GM23338 (cell line): ENCODE data around the gene ANKRD11. TPM values are rescaled to one million over a fixed set of nuclear protein-coding genes. Genes with fewer than 3 reads are reported as not detected.

Experiments
- ATAC-seq: fragments of 200-7000 bp; cut with Tn5 transposase; 3 replicates; pipeline ENCODE4 v1.9.1; 2020
- DNase-seq: peaks from one replicate; pipeline ENCODE4 v3.0.0-alpha.2; 2015; ENCODE audit warnings: low spot score
- H2AFZ ChIP-seq: fragments of 200-600 bp; sonication (generic); 2 replicates; pipeline ENCODE4 v1.8.0; 2016; ENCODE audit warnings: antibody characterized with exemption, mild to moderate bottlenecking, moderate library complexity
- H3F3A ChIP-seq: fragments of 200-600 bp; sonication (generic); replicated peaks from 2 replicates; pipeline ENCODE4 v1.8.0; 2017; ENCODE audit warnings: antibody characterized with exemption, mixed run types, low read depth
- H3K27ac ChIP-seq: fragments of 200-600 bp; sonication (generic); 2 replicates; pipeline ENCODE4 v1.6.1; 2016; ENCODE audit warnings: low read depth
- H3K27me3 ChIP-seq: fragments of 200-600 bp; sonication (generic); 2 replicates; pipeline ENCODE4 v1.8.0; 2016; ENCODE audit warnings: mild to moderate bottlenecking, mixed run types, moderate library complexity; ENCODE audit not compliant: insufficient read depth
- H3K36me3 ChIP-seq: fragments of 200-600 bp; sonication (generic); 2 replicates; pipeline ENCODE4 v1.8.0; 2016; ENCODE audit warnings: mild to moderate bottlenecking; ENCODE audit not compliant: insufficient read depth
- H3K4me1 ChIP-seq: fragments of 200-600 bp; sonication (generic); 2 replicates; pipeline ENCODE4 v1.8.0; 2016; ENCODE audit warnings: mild to moderate bottlenecking, moderate library complexity; ENCODE audit not compliant: insufficient read depth
- H3K4me2 ChIP-seq: fragments of 200-600 bp; sonication (generic); 2 replicates; pipeline ENCODE4 v1.7.1; 2017; ENCODE audit warnings: mixed run types
- H3K4me3 ChIP-seq: fragments of 200-600 bp; sonication (generic); 2 replicates; pipeline ENCODE4 v1.6.1; 2016; ENCODE audit warnings: mixed run types
- H3K79me2 ChIP-seq: fragments of 200-600 bp; sonication (generic); replicated peaks from 2 replicates; pipeline ENCODE4 v1.8.0; 2017; ENCODE audit warnings: mild to moderate bottlenecking; ENCODE audit not compliant: insufficient read depth
- H3K9me2 ChIP-seq: fragments of 200-600 bp; sonication (generic); 2 replicates; pipeline ENCODE4 v1.8.0; 2017; ENCODE audit not compliant: insufficient read depth
- H4K20me1 ChIP-seq: fragments of 200-600 bp; sonication (generic); replicated peaks from 2 replicates; pipeline ENCODE4 v1.8.0; 2017; ENCODE audit warnings: mild to moderate bottlenecking; ENCODE audit not compliant: insufficient read depth
- H3K27ac Mint-ChIP-seq: 2 replicates; pipeline ENCODE4 v1.8.0; 2020; ENCODE audit warnings: inconsistent platforms, mild to moderate bottlenecking, moderate library complexity, mixed read lengths
- H3K27me3 Mint-ChIP-seq: 3 replicates; pipeline ENCODE4 v1.8.0; 2022; ENCODE audit warnings: low read depth, mild to moderate bottlenecking, moderate library complexity, mixed read lengths, inconsistent platforms; ENCODE audit not compliant: insufficient read depth, poor library complexity
- H3K36me3 Mint-ChIP-seq: 3 replicates; pipeline ENCODE4 v1.8.0; 2021; ENCODE audit warnings: low read depth, mild to moderate bottlenecking, inconsistent platforms, moderate library complexity, mixed read lengths
- H3K4me1 Mint-ChIP-seq: 3 replicates; pipeline ENCODE4 v1.8.0; 2020; ENCODE audit warnings: mild to moderate bottlenecking, inconsistent platforms, mixed read lengths
- H3K4me3 Mint-ChIP-seq: 3 replicates; pipeline ENCODE4 v1.8.0; 2021; ENCODE audit warnings: moderate library complexity, mild to moderate bottlenecking, inconsistent platforms, mixed read lengths
- H3K9me3 Mint-ChIP-seq: 3 replicates; pipeline ENCODE4 v1.8.0; 2020; ENCODE audit warnings: moderate library complexity, mild to moderate bottlenecking, inconsistent platforms, mixed read lengths
- EZH2 ChIP-seq: fragments of 200-600 bp; sonication (generic); IDR thresholded peaks from one replicate; pipeline ENCODE4 v1.8.0; 2017; ENCODE audit warnings: antibody characterized with exemption, mild to moderate bottlenecking, low read depth; ENCODE audit not compliant: unreplicated experiment
- EZH2phosphoT487 ChIP-seq: fragments of 200-600 bp; sonication (generic); IDR thresholded peaks from one replicate; pipeline ENCODE4 v1.8.1; 2018; ENCODE audit warnings: antibody characterized with exemption; ENCODE audit not compliant: unreplicated experiment
- JUNB ChIP-seq: IDR thresholded peaks from one replicate; pipeline ENCODE4 v1.6.1; 2016; ENCODE audit warnings: antibody characterized with exemption; ENCODE audit not compliant: unreplicated experiment
- NANOG ChIP-seq: IDR thresholded peaks from 2 replicates; pipeline ENCODE4 v1.6.1; 2016; ENCODE audit warnings: antibody characterized with exemption, borderline replicate concordance
- POLR2AphosphoS5 ChIP-seq: IDR thresholded peaks from 2 replicates; pipeline ENCODE4 v1.6.1; 2016; ENCODE audit warnings: antibody characterized with exemption, low read depth
- STAT1 ChIP-seq: IDR thresholded peaks from one replicate; pipeline ENCODE4 v1.6.1; 2016; ENCODE audit warnings: antibody characterized with exemption; ENCODE audit not compliant: unreplicated experiment
- ZNF114 ChIP-seq: fragments of 250-450 bp; sonication (Bioruptor Pico); IDR thresholded peaks from 2 replicates; pipeline ENCODE4 v1.5.0; 2020; ENCODE audit warnings: mild to moderate bottlenecking, moderate library complexity
- ZNF331 ChIP-seq: fragments of 250-450 bp; sonication (Bioruptor Pico); IDR thresholded peaks from 2 replicates; pipeline ENCODE4 v1.5.0; 2020; ENCODE audit warnings: low read depth, mild to moderate bottlenecking, moderate library complexity
- polyA plus RNA-seq: library from polyadenylated mRNA; unstranded; fragments of >200 nt; fragmentation: Nextera tagmentation; extraction: Ambion mirVana; gene quantifications from 2 replicates; pipeline ENCODE4 v1.2.1, GENCODE V29; 2016
- total RNA-seq: library from RNA; depleted of rRNA; stranded (reverse); fragments of >200 nt; shearing (Covaris generic); gene quantifications from 2 replicates; pipeline ENCODE4 v1.2.3, GENCODE V29; 2014
- TF ChIP-seq, protein P1 (sequence below): fragments of 250-450 bp; sonication (Bioruptor Pico); IDR thresholded peaks from 2 replicates; pipeline ENCODE4 v1.5.0; 2020; ENCODE audit warnings: mild to moderate bottlenecking, moderate library complexity
- TF ChIP-seq, protein P2 (sequence below): IDR thresholded peaks from one replicate; pipeline ENCODE4 v1.6.1; 2018; ENCODE audit warnings: antibody characterized with exemption; ENCODE audit not compliant: unreplicated experiment
- TF ChIP-seq, protein P3 (sequence below): IDR thresholded peaks from 2 replicates; pipeline ENCODE4 v1.6.1; 2016; ENCODE audit warnings: antibody characterized with exemption
- TF ChIP-seq, protein P4 (sequence below), 2 experiments: fragments of 200-600 bp in 1 of 2; sonication (generic) in 1 of 2; conservative IDR thresholded peaks; 2 replicates each; pipeline versions ENCODE4 v1.5.1 to v1.6.1; 2016 to 2017; ENCODE audit warnings: antibody characterized with exemption in 2 of 2, low read depth in 2 of 2, mild to moderate bottlenecking in 2 of 2, moderate library complexity in 1 of 2

The ANKRD11 gene
- total and polyA plus RNA-seq, 2 experiments from 2014 or later: 130 to 159 TPM

DNA sequence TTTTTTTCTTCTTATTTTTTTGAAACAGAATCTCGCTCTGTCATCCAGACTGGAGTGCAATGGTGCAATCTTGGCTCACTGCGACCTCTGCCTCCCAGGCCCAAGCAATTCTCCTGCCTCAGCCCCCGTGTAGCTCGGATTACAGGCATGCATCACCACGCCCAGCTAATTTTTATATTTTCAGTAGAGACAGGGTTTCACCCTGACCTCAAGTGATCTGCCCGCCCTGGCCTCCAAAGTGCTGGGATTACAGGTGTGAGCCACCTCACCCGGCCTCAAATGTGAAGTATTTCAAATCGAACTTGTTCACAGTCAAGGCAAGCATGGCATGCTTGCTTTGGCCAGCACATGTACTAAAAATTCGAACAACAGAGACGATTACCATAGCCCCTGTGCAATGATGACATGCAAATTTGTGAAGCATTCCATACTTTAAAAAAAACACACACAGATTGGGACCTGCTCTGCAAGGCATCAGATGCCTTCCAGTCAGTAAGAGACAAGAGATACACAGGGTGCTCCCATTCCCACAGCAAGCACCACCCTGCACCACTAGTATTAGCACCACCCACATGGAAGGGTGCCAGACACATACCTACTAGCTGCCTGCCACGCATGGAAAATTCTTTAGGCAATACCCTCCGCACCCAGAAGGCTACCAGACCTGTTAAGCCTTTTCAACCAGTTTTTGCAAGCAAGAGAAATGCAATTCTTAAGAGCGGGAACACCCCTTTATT lies 47.2 kb downstream of the ANKRD11 start (continued):
- TF ChIP-seq, protein P1, sequence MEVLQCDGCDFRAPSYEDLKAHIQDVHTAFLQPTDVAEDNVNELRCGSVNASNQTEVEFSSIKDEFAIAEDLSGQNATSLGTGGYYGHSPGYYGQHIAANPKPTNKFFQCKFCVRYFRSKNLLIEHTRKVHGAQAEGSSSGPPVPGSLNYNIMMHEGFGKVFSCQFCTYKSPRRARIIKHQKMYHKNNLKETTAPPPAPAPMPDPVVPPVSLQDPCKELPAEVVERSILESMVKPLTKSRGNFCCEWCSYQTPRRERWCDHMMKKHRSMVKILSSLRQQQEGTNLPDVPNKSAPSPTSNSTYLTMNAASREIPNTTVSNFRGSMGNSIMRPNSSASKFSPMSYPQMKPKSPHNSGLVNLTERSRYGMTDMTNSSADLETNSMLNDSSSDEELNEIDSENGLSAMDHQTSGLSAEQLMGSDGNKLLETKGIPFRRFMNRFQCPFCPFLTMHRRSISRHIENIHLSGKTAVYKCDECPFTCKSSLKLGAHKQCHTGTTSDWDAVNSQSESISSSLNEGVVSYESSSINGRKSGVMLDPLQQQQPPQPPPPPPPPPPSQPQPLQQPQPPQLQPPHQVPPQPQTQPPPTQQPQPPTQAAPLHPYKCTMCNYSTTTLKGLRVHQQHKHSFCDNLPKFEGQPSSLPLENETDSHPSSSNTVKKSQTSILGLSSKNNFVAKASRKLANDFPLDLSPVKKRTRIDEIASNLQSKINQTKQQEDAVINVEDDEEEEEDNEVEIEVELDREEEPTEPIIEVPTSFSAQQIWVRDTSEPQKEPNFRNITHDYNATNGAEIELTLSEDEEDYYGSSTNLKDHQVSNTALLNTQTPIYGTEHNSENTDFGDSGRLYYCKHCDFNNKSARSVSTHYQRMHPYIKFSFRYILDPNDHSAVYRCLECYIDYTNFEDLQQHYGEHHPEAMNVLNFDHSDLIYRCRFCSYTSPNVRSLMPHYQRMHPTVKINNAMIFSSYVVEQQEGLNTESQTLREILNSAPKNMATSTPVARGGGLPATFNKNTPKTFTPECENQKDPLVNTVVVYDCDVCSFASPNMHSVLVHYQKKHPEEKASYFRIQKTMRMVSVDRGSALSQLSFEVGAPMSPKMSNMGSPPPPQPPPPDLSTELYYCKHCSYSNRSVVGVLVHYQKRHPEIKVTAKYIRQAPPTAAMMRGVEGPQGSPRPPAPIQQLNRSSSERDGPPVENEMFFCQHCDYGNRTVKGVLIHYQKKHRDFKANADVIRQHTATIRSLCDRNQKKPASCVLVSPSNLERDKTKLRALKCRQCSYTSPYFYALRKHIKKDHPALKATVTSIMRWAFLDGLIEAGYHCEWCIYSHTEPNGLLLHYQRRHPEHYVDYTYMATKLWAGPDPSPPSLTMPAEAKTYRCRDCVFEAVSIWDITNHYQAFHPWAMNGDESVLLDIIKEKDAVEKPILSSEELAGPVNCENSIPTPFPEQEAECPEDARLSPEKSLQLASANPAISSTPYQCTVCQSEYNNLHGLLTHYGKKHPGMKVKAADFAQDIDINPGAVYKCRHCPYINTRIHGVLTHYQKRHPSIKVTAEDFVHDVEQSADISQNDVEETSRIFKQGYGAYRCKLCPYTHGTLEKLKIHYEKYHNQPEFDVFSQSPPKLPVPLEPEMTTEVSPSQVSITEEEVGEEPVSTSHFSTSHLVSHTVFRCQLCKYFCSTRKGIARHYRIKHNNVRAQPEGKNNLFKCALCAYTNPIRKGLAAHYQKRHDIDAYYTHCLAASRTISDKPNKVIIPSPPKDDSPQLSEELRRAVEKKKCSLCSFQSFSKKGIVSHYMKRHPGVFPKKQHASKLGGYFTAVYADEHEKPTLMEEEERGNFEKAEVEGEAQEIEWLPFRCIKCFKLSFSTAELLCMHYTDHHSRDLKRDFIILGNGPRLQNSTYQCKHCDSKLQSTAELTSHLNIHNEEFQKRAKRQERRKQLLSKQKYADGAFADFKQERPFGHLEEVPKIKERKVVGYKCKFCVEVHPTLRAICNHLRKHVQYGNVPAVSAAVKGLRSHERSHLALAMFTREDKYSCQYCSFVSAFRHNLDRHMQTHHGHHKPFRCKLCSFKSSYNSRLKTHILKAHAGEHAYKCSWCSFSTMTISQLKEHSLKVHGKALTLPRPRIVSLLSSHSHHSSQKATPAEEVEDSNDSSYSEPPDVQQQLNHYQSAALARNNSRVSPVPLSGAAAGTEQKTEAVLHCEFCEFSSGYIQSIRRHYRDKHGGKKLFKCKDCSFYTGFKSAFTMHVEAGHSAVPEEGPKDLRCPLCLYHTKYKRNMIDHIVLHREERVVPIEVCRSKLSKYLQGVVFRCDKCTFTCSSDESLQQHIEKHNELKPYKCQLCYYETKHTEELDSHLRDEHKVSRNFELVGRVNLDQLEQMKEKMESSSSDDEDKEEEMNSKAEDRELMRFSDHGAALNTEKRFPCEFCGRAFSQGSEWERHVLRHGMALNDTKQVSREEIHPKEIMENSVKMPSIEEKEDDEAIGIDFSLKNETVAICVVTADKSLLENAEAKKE (CRISPR knock-in tag): no peak

DNA sequence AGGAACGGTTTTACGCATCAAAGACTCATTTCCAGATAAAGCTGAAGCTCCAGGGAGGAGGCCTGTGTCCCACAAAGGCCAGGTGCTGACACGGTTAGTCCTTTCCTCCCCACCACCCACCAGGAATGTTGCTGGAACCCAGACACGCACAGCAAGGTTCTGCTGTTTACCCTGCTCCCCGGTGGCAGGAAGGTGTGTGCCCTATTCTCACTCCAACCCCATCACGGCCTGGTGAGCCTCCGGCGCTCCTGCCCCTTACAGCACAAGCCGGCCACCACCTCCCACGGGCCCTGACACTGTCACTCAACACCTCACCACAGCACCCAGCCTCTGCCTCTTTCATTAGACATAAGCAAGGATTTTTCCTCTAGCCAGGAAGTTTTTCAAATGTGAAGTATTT lies 47.8 kb downstream of the ANKRD11 start:
- Histone ChIP-seq H3K4me1 (peaks cover 82% of the 10 kb centered on the region), H3K4me2 (peak overlapping the region; percentile 64), H3K79me2 (peaks cover 100% of the 10 kb centered on the region), H3F3A (0 out of 2 replicates have a peak, but pooled peaks cover 9% of the 10 kb centered on the region), H4K20me1 (peaks cover 87% of the 10 kb centered on the region), H3K4me3 (0 out of 2 replicates have a peak overlapping the region, but pooled peaks have one; percentile 13), H3K36me3 (no peaks in the 10 kb centered on the region), H3K27me3 (no peaks in the 10 kb centered on the region), H2AFZ (no peak overlapping the region), H3K9me2 (no peaks in the 10 kb centered on the region), H3K27ac (peak overlapping the region; percentile 70)
- peak overlapping the region; percentile 53 for H3K27ac Mint-ChIP-seq
- peaks cover 16% of the 10 kb centered on the region for H3K27me3 Mint-ChIP-seq
- peak; percentile 49 for ATAC-seq
- no peak for DNase-seq
- peaks cover 79% of the 10 kb centered on the region for H3K4me1 Mint-ChIP-seq
- no peaks in the 10 kb centered on the region; the same call in 2 of the 3 replicates for H3K9me3 Mint-ChIP-seq
- H3K4me3 Mint-ChIP-seq: peak overlapping the region; percentile 8; the same call in 1 of the 3 replicates
- H3K36me3 Mint-ChIP-seq: peaks cover 5% of the 10 kb centered on the region
- TF ChIP-seq, protein P2, sequence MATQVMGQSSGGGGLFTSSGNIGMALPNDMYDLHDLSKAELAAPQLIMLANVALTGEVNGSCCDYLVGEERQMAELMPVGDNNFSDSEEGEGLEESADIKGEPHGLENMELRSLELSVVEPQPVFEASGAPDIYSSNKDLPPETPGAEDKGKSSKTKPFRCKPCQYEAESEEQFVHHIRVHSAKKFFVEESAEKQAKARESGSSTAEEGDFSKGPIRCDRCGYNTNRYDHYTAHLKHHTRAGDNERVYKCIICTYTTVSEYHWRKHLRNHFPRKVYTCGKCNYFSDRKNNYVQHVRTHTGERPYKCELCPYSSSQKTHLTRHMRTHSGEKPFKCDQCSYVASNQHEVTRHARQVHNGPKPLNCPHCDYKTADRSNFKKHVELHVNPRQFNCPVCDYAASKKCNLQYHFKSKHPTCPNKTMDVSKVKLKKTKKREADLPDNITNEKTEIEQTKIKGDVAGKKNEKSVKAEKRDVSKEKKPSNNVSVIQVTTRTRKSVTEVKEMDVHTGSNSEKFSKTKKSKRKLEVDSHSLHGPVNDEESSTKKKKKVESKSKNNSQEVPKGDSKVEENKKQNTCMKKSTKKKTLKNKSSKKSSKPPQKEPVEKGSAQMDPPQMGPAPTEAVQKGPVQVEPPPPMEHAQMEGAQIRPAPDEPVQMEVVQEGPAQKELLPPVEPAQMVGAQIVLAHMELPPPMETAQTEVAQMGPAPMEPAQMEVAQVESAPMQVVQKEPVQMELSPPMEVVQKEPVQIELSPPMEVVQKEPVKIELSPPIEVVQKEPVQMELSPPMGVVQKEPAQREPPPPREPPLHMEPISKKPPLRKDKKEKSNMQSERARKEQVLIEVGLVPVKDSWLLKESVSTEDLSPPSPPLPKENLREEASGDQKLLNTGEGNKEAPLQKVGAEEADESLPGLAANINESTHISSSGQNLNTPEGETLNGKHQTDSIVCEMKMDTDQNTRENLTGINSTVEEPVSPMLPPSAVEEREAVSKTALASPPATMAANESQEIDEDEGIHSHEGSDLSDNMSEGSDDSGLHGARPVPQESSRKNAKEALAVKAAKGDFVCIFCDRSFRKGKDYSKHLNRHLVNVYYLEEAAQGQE: no peak
- TF ChIP-seq JUNB (no peak), ZNF114 (no peak), EZH2phosphoT487 (no peak), STAT1 (no peak), NANOG (no peak), POLR2AphosphoS5 (no peak), ZNF331 (CRISPR knock-in tag) (no peak), EZH2 (no peak)
- TF ChIP-seq, protein P3, sequence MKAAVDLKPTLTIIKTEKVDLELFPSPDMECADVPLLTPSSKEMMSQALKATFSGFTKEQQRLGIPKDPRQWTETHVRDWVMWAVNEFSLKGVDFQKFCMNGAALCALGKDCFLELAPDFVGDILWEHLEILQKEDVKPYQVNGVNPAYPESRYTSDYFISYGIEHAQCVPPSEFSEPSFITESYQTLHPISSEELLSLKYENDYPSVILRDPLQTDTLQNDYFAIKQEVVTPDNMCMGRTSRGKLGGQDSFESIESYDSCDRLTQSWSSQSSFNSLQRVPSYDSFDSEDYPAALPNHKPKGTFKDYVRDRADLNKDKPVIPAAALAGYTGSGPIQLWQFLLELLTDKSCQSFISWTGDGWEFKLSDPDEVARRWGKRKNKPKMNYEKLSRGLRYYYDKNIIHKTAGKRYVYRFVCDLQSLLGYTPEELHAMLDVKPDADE: no peak
- TF ChIP-seq, protein P4, sequence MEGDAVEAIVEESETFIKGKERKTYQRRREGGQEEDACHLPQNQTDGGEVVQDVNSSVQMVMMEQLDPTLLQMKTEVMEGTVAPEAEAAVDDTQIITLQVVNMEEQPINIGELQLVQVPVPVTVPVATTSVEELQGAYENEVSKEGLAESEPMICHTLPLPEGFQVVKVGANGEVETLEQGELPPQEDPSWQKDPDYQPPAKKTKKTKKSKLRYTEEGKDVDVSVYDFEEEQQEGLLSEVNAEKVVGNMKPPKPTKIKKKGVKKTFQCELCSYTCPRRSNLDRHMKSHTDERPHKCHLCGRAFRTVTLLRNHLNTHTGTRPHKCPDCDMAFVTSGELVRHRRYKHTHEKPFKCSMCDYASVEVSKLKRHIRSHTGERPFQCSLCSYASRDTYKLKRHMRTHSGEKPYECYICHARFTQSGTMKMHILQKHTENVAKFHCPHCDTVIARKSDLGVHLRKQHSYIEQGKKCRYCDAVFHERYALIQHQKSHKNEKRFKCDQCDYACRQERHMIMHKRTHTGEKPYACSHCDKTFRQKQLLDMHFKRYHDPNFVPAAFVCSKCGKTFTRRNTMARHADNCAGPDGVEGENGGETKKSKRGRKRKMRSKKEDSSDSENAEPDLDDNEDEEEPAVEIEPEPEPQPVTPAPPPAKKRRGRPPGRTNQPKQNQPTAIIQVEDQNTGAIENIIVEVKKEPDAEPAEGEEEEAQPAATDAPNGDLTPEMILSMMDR (conservative IDR thresholded peaks at IDR 0.05; ENCODE audit: low read depth in 2 of 2): no peak
